K562 (cell line): Measurements from ENCODE around the gene MYO1A. TPM values are rescaled to one million over a fixed set of nuclear protein-coding genes. Genes with fewer than 3 reads are reported as not detected.

ENCODE experiments used
- ASH1L ChIP-seq: fragments of 450-650 bp; IDR thresholded peaks from 2 replicates; pipeline ENCODE4 v1.6.1; 2018; ENCODE audit warnings: borderline replicate concordance, mild to moderate bottlenecking, low read depth; ENCODE audit not compliant: partially characterized antibody
- ATF1 ChIP-seq, 2 experiments: fragments of 450-650 bp in 1 of 2; IDR thresholded peaks; 2 replicates each; pipeline ENCODE4 v1.6.1; 2016; ENCODE audit warnings: missing compliant biosample characterization in 1 of 2, missing genetic modification characterization in 1 of 2
- BCL6 ChIP-seq: fragments of 250-450 bp; sonication (Bioruptor Pico); IDR thresholded peaks from 2 replicates; pipeline ENCODE4 v1.4.0; 2020
- CBFA2T2 ChIP-seq: fragments of 450-650 bp; conservative IDR thresholded peaks from 2 replicates; pipeline ENCODE4 v1.6.1; 2017; ENCODE audit warnings: mild to moderate bottlenecking
- CSDE1 ChIP-seq, 2 experiments: fragments of 450-650 bp; IDR thresholded peaks; 2 replicates each; pipeline ENCODE4 v1.6.1; 2016; ENCODE audit warnings: mild to moderate bottlenecking in 1 of 2
- ELF4 ChIP-seq: fragments of 450-650 bp; formaldehyde crosslinking; IDR thresholded peaks from 2 replicates; pipeline ENCODE4 v1.4.0; 2022; ENCODE audit warnings: missing genetic modification characterization
- MED1 ChIP-seq: sonication (generic); formaldehyde crosslinking; IDR thresholded peaks from 2 replicates; pipeline ENCODE4 v1.8.1; 2023; ENCODE audit warnings: missing genetic modification reagents, borderline replicate concordance
- PHB ChIP-seq: fragments of 250-450 bp; sonication (Bioruptor Pico); IDR thresholded peaks from 2 replicates; pipeline ENCODE4 v1.5.0; 2021
- PML ChIP-seq: IDR thresholded peaks from 2 replicates; pipeline ENCODE4 v1.6.1; 2012; ENCODE audit warnings: low read length, inconsistent platforms
- SMAD4 ChIP-seq: fragments of 250-450 bp; sonication (Bioruptor Pico); conservative IDR thresholded peaks from 2 replicates; pipeline ENCODE4 v1.8.0; 2021; ENCODE audit warnings: inconsistent platforms, mild to moderate bottlenecking, moderate library complexity
- SRSF9 ChIP-seq: fragments of 200-400 bp; formaldehyde crosslinking; IDR thresholded peaks from 2 replicates; pipeline ENCODE4 v1.6.1; 2017; ENCODE audit warnings: low read depth, low read length, borderline replicate concordance
- TCF7 ChIP-seq: sonication (generic); IDR thresholded peaks from 2 replicates; pipeline ENCODE4 v1.6.1; 2016; ENCODE audit warnings: antibody characterized with exemption, borderline replicate concordance
- U2AF2 ChIP-seq: fragments of 200-400 bp; formaldehyde crosslinking; optimal IDR thresholded peaks from 2 replicates; pipeline ENCODE3; 2017; ENCODE audit warnings: low read depth, mild to moderate bottlenecking, low read length
- XRCC3 ChIP-seq: fragments of 450-650 bp; IDR thresholded peaks from 2 replicates; pipeline ENCODE4 v1.6.1; 2017; ENCODE audit warnings: mild to moderate bottlenecking, moderate library complexity
- XRCC4 ChIP-seq: IDR thresholded peaks from one replicate; pipeline ENCODE4 v1.6.1; 2011; ENCODE audit not compliant: insufficient read depth, insufficient read length; ENCODE audit errors: extremely low read depth
- ZC3H8 ChIP-seq: fragments of 450-650 bp; IDR thresholded peaks from 2 replicates; pipeline ENCODE4 v1.6.1; 2017
- ZNF12 ChIP-seq: sonication (generic); formaldehyde crosslinking; IDR thresholded peaks from 2 replicates; pipeline ENCODE4 v1.4.0; 2020; ENCODE audit warnings: mild to moderate bottlenecking, missing genetic modification reagents
- ZNF217 ChIP-seq: sonication (generic); formaldehyde crosslinking; IDR thresholded peaks from 2 replicates; pipeline ENCODE4 v1.8.0; 2022; ENCODE audit warnings: mild to moderate bottlenecking, missing genetic modification reagents
- ZNF408 ChIP-seq: fragments of 250-450 bp; sonication (Bioruptor Pico); IDR thresholded peaks from 2 replicates; pipeline ENCODE4 v1.4.0; 2020; ENCODE audit warnings: low read depth, mild to moderate bottlenecking, moderate library complexity
- ZNF785 ChIP-seq: fragments of 250-450 bp; sonication (Bioruptor Pico); IDR thresholded peaks from 2 replicates; pipeline ENCODE4 v1.4.0; 2020; ENCODE audit warnings: mild to moderate bottlenecking
- polyA plus RNA-seq, 8 experiments: library from polyadenylated mRNA; depleted of rRNA in 4 of 8; stranded (reverse) in 5 of 8; unstranded in 3 of 8; fragments of >200 nt; fragmentation: Nextera tagmentation in 2 of 8; fragmentation: Illumina TruSeq in 1 of 8; extraction: Ambion mirVana in 2 of 8; extraction: Trizol in 1 of 8; gene quantifications; 2 replicates each; pipeline versions ENCODE4 v1.2.1 to v1.2.3, GENCODE V29; 2011 to 2014; ENCODE audit warnings: inconsistent platforms in 1 of 8, missing spikeins in 1 of 8
- total RNA-seq, 7 experiments: library from RNA; depleted of rRNA in 6 of 7; stranded (reverse); fragments of >200 nt in 6 of 7; fragmentation: Illumina TruSeq in 2 of 7; extraction: Trizol in 2 of 7; gene quantifications; 2 replicates each; pipeline versions ENCODE4 v1.2.1 to v1.2.3, GENCODE V29; 2011 to 2021; ENCODE audit warnings: low replicate concordance in 1 of 7
- TF ChIP-seq, protein P1 (sequence below): sonication (generic); formaldehyde crosslinking; IDR thresholded peaks from 2 replicates; pipeline ENCODE4 v1.8.1; 2022; ENCODE audit warnings: missing genetic modification reagents
- TF ChIP-seq, protein P2 (sequence below): fragments of 250-450 bp; sonication (Bioruptor Pico); IDR thresholded peaks from 2 replicates; pipeline ENCODE4 v1.4.0; 2020; ENCODE audit warnings: mild to moderate bottlenecking
- TF ChIP-seq, protein P3 (sequence below): fragments of 450-650 bp; conservative IDR thresholded peaks from 2 replicates; pipeline ENCODE4 v1.6.1; 2016; ENCODE audit warnings: missing genetic modification characterization, low read depth, mild to moderate bottlenecking, missing compliant biosample characterization, moderate library complexity
- TF ChIP-seq, protein P4 (sequence below): fragments of 250-450 bp; sonication (Bioruptor Pico); IDR thresholded peaks from 2 replicates; pipeline ENCODE4 v1.4.0; 2020
- TF ChIP-seq, protein P5 (sequence below): fragments of 450-650 bp; IDR thresholded peaks from 2 replicates; pipeline ENCODE4 v1.6.1; 2016; ENCODE audit warnings: missing biosample characterization, missing genetic modification characterization

The MYO1A gene
- total and polyA plus RNA-seq, 9 of the 15 experiments (the other 6 are each of a cell fraction or from before 2014, with no cell fraction given) = 0.03 to 0.29 (median 0.14) TPM; not detected in 2

DNA sequence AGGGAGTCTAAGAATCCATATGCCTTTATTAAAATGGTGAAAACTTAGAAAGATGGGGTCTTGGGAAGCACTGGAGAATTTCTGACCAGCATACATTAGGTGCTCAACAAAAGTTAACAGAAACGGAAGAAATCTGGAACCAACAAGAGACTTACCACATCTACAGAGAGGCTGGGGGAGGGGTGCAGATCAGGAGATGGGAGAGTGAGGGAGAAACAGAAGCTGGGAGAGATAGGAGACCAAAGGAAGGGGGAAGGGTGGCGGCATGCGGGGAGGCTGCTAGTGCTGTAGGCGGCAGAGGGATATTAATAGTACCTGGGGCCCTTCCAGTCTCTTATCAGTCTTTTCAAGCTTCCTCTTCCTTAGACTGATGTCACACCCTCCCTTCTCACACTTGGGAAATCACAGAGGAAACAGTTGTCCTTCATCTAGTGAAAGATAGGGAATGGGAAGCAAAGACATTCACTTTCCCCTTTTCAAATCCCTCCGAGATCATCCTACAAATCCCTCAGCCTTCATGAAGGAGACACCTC, 61.7 kb downstream of the MYO1A start (continued):
- TF ChIP-seq ATF1 (CRISPR knock-in tag; IDR thresholded peaks at IDR 0.05) (no peak), ATF1 (tag; IDR thresholded peaks at IDR 0.05) (peak; percentile 86), ZNF12 (no peak; the same call in 1 of the 2 replicates), PHB (CRISPR knock-in tag) (no peak), ZNF785 (CRISPR knock-in tag) (no peak), PML (peak; percentile 97), SRSF9 (no peak), ZNF217 (CRISPR knock-in tag) (no peak), CBFA2T2 (peak; percentile 99), XRCC4 (no peak), MED1 (CRISPR knock-in tag) (no peak), TCF7 (peak; percentile 79; the same call in 1 of the 2 replicates), XRCC3 (no peak; the same call in 1 of the 2 replicates), U2AF2 (no peak), ZNF408 (CRISPR knock-in tag) (no peak), BCL6 (CRISPR knock-in tag) (peak; percentile 32; the same call in 1 of the 2 replicates), ELF4 (CRISPR knock-in tag) (peak; percentile 91), CSDE1 (IDR thresholded peaks at IDR 0.05) (peak in 1 of 2 experiments; percentile 33; a peak in 1 of 4 replicates), ZC3H8 (peak; percentile 79; the same call in 1 of the 2 replicates), SMAD4 (CRISPR knock-in tag) (peak; percentile 99), ASH1L (no peak)
- TF ChIP-seq, protein P1, sequence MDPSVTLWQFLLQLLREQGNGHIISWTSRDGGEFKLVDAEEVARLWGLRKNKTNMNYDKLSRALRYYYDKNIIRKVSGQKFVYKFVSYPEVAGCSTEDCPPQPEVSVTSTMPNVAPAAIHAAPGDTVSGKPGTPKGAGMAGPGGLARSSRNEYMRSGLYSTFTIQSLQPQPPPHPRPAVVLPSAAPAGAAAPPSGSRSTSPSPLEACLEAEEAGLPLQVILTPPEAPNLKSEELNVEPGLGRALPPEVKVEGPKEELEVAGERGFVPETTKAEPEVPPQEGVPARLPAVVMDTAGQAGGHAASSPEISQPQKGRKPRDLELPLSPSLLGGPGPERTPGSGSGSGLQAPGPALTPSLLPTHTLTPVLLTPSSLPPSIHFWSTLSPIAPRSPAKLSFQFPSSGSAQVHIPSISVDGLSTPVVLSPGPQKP = no peak
- TF ChIP-seq, protein P2, sequence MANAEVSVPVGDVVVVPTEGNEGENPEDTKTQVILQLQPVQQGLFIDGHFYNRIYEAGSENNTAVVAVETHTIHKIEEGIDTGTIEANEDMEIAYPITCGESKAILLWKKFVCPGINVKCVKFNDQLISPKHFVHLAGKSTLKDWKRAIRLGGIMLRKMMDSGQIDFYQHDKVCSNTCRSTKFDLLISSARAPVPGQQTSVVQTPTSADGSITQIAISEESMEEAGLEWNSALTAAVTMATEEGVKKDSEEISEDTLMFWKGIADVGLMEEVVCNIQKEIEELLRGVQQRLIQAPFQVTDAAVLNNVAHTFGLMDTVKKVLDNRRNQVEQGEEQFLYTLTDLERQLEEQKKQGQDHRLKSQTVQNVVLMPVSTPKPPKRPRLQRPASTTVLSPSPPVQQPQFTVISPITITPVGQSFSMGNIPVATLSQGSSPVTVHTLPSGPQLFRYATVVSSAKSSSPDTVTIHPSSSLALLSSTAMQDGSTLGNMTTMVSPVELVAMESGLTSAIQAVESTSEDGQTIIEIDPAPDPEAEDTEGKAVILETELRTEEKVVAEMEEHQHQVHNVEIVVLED = no peak
- TF ChIP-seq, protein P3, sequence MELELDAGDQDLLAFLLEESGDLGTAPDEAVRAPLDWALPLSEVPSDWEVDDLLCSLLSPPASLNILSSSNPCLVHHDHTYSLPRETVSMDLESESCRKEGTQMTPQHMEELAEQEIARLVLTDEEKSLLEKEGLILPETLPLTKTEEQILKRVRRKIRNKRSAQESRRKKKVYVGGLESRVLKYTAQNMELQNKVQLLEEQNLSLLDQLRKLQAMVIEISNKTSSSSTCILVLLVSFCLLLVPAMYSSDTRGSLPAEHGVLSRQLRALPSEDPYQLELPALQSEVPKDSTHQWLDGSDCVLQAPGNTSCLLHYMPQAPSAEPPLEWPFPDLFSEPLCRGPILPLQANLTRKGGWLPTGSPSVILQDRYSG (tag) = no peak
- TF ChIP-seq, protein P4, sequence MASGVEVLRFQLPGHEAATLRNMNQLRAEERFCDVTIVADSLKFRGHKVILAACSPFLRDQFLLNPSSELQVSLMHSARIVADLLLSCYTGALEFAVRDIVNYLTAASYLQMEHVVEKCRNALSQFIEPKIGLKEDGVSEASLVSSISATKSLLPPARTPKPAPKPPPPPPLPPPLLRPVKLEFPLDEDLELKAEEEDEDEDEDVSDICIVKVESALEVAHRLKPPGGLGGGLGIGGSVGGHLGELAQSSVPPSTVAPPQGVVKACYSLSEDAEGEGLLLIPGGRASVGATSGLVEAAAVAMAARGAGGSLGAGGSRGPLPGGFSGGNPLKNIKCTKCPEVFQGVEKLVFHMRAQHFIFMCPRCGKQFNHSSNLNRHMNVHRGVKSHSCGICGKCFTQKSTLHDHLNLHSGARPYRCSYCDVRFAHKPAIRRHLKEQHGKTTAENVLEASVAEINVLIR (CRISPR knock-in tag) = peak; percentile 63; the same call in 1 of the 2 replicates
- TF ChIP-seq, protein P5, sequence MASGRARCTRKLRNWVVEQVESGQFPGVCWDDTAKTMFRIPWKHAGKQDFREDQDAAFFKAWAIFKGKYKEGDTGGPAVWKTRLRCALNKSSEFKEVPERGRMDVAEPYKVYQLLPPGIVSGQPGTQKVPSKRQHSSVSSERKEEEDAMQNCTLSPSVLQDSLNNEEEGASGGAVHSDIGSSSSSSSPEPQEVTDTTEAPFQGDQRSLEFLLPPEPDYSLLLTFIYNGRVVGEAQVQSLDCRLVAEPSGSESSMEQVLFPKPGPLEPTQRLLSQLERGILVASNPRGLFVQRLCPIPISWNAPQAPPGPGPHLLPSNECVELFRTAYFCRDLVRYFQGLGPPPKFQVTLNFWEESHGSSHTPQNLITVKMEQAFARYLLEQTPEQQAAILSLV (tag) = no peak
